ENCODE measurements around the gene TGFBR2. TPM values are rescaled to one million over a fixed set of nuclear protein-coding genes. Genes with fewer than 3 reads are reported as not detected.

The TGFBR2 gene
- total and polyA plus RNA-seq, 2 of the 13 experiments (the other 11 are each of a cell fraction or from before 2014, with no cell fraction given) = 82.2 to 187 TPM

- no peak for TF ChIP-seq ZSCAN20 (CRISPR knock-in tag; IDR thresholded peaks at IDR 0.05; ENCODE audit: borderline replicate concordance)
- TF ChIP-seq HOMEZ (CRISPR knock-in tag; IDR thresholded peaks at IDR 0.05; ENCODE audit: low read depth) = peak; percentile 35; the same call in 1 of the 2 replicates
Measured at GRCh38 chr3:30581982-30582381, 24.4 kb upstream of the TGFBR2 start (continued).

DNA sequence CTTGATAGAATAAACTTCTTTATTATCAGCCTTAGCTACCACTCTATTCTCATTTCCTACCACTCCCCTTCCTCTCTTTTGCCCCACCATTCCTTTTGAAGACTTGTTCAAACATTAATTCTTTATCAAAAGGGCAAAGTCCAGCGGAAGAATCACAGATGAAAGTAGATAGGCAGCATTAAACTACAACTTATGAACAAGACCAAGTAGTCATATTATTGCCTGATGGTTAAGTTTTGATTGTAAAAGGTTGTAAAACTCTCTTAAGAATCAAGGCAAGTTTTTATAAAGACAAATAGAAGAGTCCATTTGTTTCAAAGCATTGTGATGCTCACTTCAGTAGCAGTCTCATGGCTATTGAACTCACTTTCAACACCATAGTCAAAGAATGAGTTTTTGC is 22.4 kb upstream of the TGFBR2 start:
- Histone ChIP-seq H3K4me3 (replicated peaks in 1 of 3; ENCODE audit: insufficient read depth in 1 of 3, low read depth in 2 of 3, low read length in 3 of 3) (no peak overlapping the region), H3K9me3 (ENCODE audit: low read length) (no peaks in the 10 kb centered on the region), H3K9ac (ENCODE audit: insufficient read depth, low read depth, low read length) (no peak overlapping the region; the same call in 1 of the 2 replicates), H3K27ac (ENCODE audit: extremely low read length, insufficient read depth, low read length) (peak overlapping the region; percentile 75), H3K27me3 (ENCODE audit: control insufficient read depth in 1 of 2, insufficient read depth in 2 of 2, low read length in 2 of 2) (no peaks in the 10 kb centered on the region), H3K79me2 (ENCODE audit: insufficient read depth, low read length) (no peaks in the 10 kb centered on the region), H2AFZ (ENCODE audit: low read length) (no peak overlapping the region), H3K4me1 (ENCODE audit: insufficient read depth, low read length) (peaks cover 59% of the 10 kb centered on the region), H3K36me3 (replicated peaks in 1 of 2; ENCODE audit: control insufficient read depth in 1 of 2, insufficient read depth in 2 of 2, low read length in 2 of 2) (no peaks in the 10 kb centered on the region), H4K20me1 (ENCODE audit: insufficient read depth, low read length) (no peaks in the 10 kb centered on the region), H3K4me2 (ENCODE audit: low read depth, low read length) (peak overlapping the region; percentile 48)
- ChIA-PET CTCF (ENCODE audit: low intra/inter-chr PET ratio, low total read pairs) (no interaction called here), POLR2A (interaction anchor here (0.8 to 2.1 kb wide), 5 partner anchors 9 to 325 kb away, joined by 3 to 9 read pairs (median 3); partner anchors contain the start of gene TGFBR2)
- no TSS peak for BruUV-seq (replicated peaks)
- ATAC-seq (peak; percentile 67), DNase-seq (ENCODE audit: low spot score) (peak; percentile 94), FAIRE-seq (peak; percentile 53)
- 30% methylated on average over 1 of the region's 1 CpG for WGBS (ENCODE audit: low lambda C conversion rate)
- in situ Hi-C loops (cut with HindIII; ENCODE audit: extremely low pct_ligation_motif_present, low pct_unique_long_range_greater_than_20kb) = no loop called here
- intact Hi-C loops (cut with micrococcal nuclease; ENCODE audit: unreplicated experiment) = no loop called here
- TF ChIP-seq ZNF7 (CRISPR knock-in tag; IDR thresholded peaks at IDR 0.05) (no peak), TARDBP (CRISPR knock-in tag; IDR thresholded peaks at IDR 0.05) (no peak), NCOR1 (IDR thresholded peaks at IDR 0.05; ENCODE audit: borderline replicate concordance, low read length) (peak; percentile 68; the same call in 1 of the 2 replicates), EHMT2 (IDR thresholded peaks at IDR 0.05; ENCODE audit: borderline replicate concordance, low read depth, low read length) (peak; percentile 88; the same call in 1 of the 2 replicates), SMAD3 (CRISPR knock-in tag; IDR thresholded peaks at IDR 0.05) (0 out of 2 replicates have a peak, but pooled peaks have one; percentile 32), SOX5 (CRISPR knock-in tag; IDR thresholded peaks at IDR 0.05; ENCODE audit: borderline replicate concordance) (peak; percentile 78; the same call in 1 of the 2 replicates), NFIC (IDR thresholded peaks at IDR 0.05; ENCODE audit: low read length) (peak; percentile 77; the same call in 1 of the 2 replicates), WIZ (CRISPR knock-in tag; IDR thresholded peaks at IDR 0.05) (no peak), SP5 (CRISPR knock-in tag; IDR thresholded peaks at IDR 0.05; ENCODE audit: borderline replicate concordance, low read depth) (peak; percentile 88), NCOA2 (CRISPR knock-in tag; IDR thresholded peaks at IDR 0.05) (peak; percentile 92), NKX3-1 (CRISPR knock-in tag; IDR thresholded peaks at IDR 0.05) (0 out of 2 replicates have a peak, but pooled peaks have one; percentile 23), HOMEZ (CRISPR knock-in tag; IDR thresholded peaks at IDR 0.05; ENCODE audit: low read depth) (peak; percentile 91; the same call in 1 of the 2 replicates), CEBPG (CRISPR knock-in tag; IDR thresholded peaks at IDR 0.05) (0 out of 2 replicates have a peak, but pooled peaks have one; percentile 9), RBFOX2 (IDR thresholded peaks at IDR 0.05; ENCODE audit: low read depth, low read length) (0 out of 2 replicates have a peak, but pooled peaks have one; percentile 22), HNF4G (IDR thresholded peaks at IDR 0.05; ENCODE audit: borderline replicate concordance, low read depth, low read length) (peak; percentile 59; the same call in 1 of the 2 replicates), HNF4G (CRISPR knock-in tag; IDR thresholded peaks at IDR 0.05; ENCODE audit: borderline replicate concordance, low read depth) (no peak), KLF13 (CRISPR knock-in tag; IDR thresholded peaks at IDR 0.05) (no peak), MED1 (CRISPR knock-in tag; IDR thresholded peaks at IDR 0.05) (peak; percentile 91), GATAD2A (CRISPR knock-in tag; IDR thresholded peaks at IDR 0.05) (peak; percentile 64), MTF2 (CRISPR knock-in tag; IDR thresholded peaks at IDR 0.05; ENCODE audit: borderline replicate concordance) (no peak), ZNF816 (CRISPR knock-in tag; IDR thresholded peaks at IDR 0.05; ENCODE audit: borderline replicate concordance) (0 out of 2 replicates have a peak, but pooled peaks have one; percentile 41), TCF7 (IDR thresholded peaks at IDR 0.05; ENCODE audit: low read depth) (peak; percentile 81), ASH2L (IDR thresholded peaks at IDR 0.05; ENCODE audit: insufficient read length, low read depth, low read length) (peak; percentile 80)

Measured in HepG2 (cell line).